ENCODE measurements around the gene PRPH. TPM values are rescaled to one million over a fixed set of nuclear protein-coding genes. Genes with fewer than 3 reads are reported as not detected.
A peak's percentile ranks its signal among the peaks of the same experiment; 100 is the strongest.
"Not testable (repeated sequence)": the region's sequence is repeated elsewhere in the genome, so short reads cannot be mapped to it uniquely, and the experiment has no call there.

PRPH gene
- total RNA-seq, 2 experiments from 2014 or later, result not detected

- intact Hi-C loops (cut with micrococcal nuclease), result no loop called here
- H3K9me3 Mint-ChIP-seq, result no peaks in the 10 kb centered on the region
- POLR2A ChIA-PET, result no interaction called here
- CTCF ChIA-PET, result interaction anchor here (1.5 to 4.8 kb wide), 2 partner anchors 10 to 36 kb away, joined by 11 to 15 read pairs; partner anchors contain the start of gene PRPH
- no peak for DNase-seq
- peaks cover 6% of the 10 kb centered on the region for H3K4me1 Mint-ChIP-seq (ENCODE audit: low read depth)
- no peaks in the 10 kb centered on the region for H3K36me3 Mint-ChIP-seq
- no peak overlapping the region for H3K27ac Mint-ChIP-seq
- H3K27me3 Mint-ChIP-seq, result peaks cover 30% of the 10 kb centered on the region
- no peak overlapping the region for H3K4me3 Mint-ChIP-seq
Observed at GRCh38 chr12:49305762-49306510, 11.0 kb downstream of the PRPH start.

DNA sequence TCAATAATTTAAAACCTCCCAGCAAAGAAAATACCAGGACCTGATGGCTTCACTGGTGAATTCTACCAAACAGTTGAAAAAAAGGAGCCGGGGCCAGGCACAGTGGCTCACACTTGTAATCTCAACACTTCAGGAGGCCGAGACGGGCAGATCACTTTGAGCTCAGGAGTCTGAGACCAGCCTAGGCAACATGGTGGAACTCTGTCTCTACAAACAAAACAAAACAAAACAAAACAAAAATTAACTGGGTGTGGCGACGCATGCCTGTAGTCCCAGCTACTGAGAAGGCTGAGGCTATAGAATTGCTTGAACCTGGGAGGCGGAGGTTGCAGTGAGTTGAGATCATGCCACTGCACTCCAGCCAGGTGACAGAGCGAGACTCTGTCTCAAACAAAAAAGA, 14.4 kb downstream of the PRPH start:
- H3K27me3 Mint-ChIP-seq, result peaks cover 22% of the 10 kb centered on the region
- ChIA-PET CTCF (interaction anchor here (1.5 to 1.7 kb wide), 2 partner anchors 20 to 22 kb away, joined by 3 to 4 read pairs; no protein-coding TSS in a partner anchor), POLR2A (no interaction called here)
- DNase-seq, result no peak
- H3K36me3 Mint-ChIP-seq, result no peaks in the 10 kb centered on the region
- H3K9me3 Mint-ChIP-seq, result no peaks in the 10 kb centered on the region
- intact Hi-C loops (cut with micrococcal nuclease), result no loop called here
- H3K4me3 Mint-ChIP-seq, result no peak overlapping the region
- no peak overlapping the region for H3K27ac Mint-ChIP-seq
- no peaks in the 10 kb centered on the region for H3K4me1 Mint-ChIP-seq (ENCODE audit: low read depth)

DNA sequence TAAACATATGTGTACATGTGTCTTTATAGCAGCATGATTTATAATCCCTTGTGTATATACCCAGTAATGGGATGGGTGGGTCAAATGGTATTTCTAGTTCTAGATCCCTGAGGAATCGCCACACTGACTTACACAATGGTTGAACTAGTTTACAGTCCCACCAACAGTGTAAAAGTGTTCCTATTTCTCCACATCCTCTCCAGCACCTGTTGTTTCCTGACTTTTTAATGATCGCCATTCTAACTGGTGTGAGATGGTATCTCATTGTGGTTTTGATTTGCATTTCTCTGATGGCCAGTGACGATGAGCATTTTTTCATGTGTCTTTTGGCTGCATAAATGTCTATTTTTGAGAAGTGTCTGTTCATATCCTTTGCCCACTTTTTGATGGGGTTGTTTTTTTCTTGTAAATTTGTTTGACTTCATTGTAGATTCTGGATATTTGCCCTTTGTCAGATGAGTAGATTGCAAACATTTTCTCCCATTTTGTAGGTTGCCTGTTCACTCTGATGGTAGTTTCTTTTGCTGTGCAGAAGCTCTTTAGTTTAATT, 15.6 kb downstream of the PRPH start:
- CTCF ChIA-PET; H3K4me1 Mint-ChIP-seq (ENCODE audit: low read depth); H3K9me3 Mint-ChIP-seq; intact Hi-C loops (cut with micrococcal nuclease); H3K4me3 Mint-ChIP-seq; DNase-seq; H3K27ac Mint-ChIP-seq; H3K36me3 Mint-ChIP-seq; POLR2A ChIA-PET: not testable (repeated sequence)
- peaks cover 20% of the 10 kb centered on the region for H3K27me3 Mint-ChIP-seq

DNA sequence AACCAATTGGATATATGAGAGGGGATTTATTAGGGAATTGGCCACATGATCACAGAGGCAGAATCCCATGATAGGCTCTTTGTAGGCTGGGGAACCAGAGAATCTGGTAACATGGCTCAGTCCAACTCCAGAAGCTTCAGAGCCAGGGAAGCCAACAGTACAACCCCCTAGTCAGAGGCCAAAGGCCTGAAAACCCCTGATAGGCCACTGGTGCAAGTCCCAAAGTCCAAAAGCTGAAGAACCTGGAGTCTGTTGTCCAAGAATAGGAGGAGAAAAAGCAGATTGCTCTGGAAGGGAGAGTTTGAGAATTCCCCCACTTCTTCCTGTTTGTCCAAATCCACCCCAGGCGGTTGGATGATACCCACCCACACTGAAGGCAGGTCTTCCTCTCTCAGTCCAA, 19.9 kb downstream of the PRPH start:
- Mint-ChIP-seq H3K27me3 (peaks cover 7% of the 10 kb centered on the region), H3K9me3 (no peaks in the 10 kb centered on the region), H3K4me1 (ENCODE audit: low read depth) (no peaks in the 10 kb centered on the region), H3K36me3 (no peaks in the 10 kb centered on the region), H3K27ac (no peak overlapping the region), H3K4me3 (no peak overlapping the region)
- ChIA-PET POLR2A (no interaction called here), CTCF (interaction anchor here (0.8 kb wide), 1 partner anchor 26 kb away, joined by 3 read pairs; no protein-coding TSS in a partner anchor)
- intact Hi-C loops (cut with micrococcal nuclease), result no loop called here
- DNase-seq, result no peak

DNA sequence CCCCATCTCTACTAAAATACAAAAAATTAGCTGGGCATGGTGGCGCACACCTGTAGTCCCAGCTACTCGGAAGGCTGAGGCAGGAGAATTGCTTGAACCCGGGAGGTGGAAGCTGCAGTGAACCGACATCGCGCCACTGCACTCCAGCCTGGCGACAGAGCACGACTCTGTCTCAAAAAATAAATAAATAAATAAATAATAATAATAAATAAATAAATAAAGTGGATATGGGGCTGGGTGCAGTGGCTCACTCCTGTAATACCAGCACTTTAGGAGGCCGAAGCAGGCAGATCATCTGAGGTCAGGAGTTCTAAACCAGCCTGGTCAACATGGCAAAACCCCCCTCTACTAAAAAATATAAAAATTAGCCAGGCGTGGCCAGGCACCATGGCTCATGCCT, 22.2 kb downstream of the PRPH start:
- H3K9me3 Mint-ChIP-seq; intact Hi-C loops (cut with micrococcal nuclease); H3K27me3 Mint-ChIP-seq; H3K4me3 Mint-ChIP-seq; POLR2A ChIA-PET; H3K36me3 Mint-ChIP-seq; DNase-seq; H3K4me1 Mint-ChIP-seq (ENCODE audit: low read depth); H3K27ac Mint-ChIP-seq: not testable (repeated sequence)
- CTCF ChIA-PET, result interaction anchor here (1.5 kb wide), 1 partner anchor 30 kb away, joined by 3 read pairs; no protein-coding TSS in a partner anchor

DNA sequence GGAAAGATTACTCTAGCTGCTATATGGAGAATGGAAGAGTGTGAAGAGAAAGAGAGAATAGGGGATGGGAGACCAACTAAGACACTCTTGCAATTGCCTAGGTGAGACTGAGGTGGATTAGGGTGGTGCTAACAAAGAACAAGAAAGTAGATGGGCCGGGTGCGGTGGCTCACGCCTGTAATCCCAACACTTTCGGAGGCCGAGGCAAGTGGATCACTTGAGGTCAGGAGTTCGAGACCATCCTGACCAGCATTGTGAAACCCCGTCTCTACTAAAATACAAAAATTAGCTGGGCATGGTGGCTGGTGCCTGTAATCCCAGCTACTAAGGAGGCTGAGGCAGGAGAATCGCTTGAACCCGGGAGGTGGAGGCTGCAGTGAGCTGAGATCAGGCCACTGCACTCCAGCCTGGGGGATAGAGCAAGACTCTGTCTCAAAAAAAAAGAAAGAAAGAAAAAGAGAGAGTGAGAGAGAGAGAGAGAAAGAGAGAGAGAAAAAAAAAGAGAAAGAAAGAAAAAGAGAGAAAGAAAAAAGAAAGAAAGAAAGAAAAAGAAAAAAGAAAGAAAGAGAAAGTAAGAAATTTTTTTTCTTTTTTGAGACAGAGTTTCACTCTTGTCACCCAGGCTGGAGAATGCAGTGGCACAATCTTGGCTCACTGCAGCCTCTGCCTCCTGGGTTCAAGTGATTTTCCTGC, 25.6 kb downstream of the PRPH start:
- H3K27me3 Mint-ChIP-seq; H3K36me3 Mint-ChIP-seq; H3K27ac Mint-ChIP-seq; H3K9me3 Mint-ChIP-seq; intact Hi-C loops (cut with micrococcal nuclease); DNase-seq; H3K4me3 Mint-ChIP-seq; POLR2A ChIA-PET: not testable (repeated sequence)
- H3K4me1 Mint-ChIP-seq (ENCODE audit: low read depth), result peaks cover 19% of the 10 kb centered on the region
- CTCF ChIA-PET, result interaction anchor here (3.6 kb wide), 1 partner anchor 12 kb away, joined by 21 read pairs; no protein-coding TSS in a partner anchor

- H3K27ac Mint-ChIP-seq, result peak overlapping the region; percentile 90
- H3K9me3 Mint-ChIP-seq, result no peaks in the 10 kb centered on the region
- H3K4me3 Mint-ChIP-seq, result peak overlapping the region; percentile 99
- peaks cover 19% of the 10 kb centered on the region for H3K4me1 Mint-ChIP-seq (ENCODE audit: low read depth)
- ChIA-PET POLR2A (interaction anchor here (1.0 to 2.7 kb wide), 8 partner anchors 9 to 192 kb away, joined by 3 to 12 read pairs (median 6); partner anchors contain the start of genes PRPH, SPATS2 and TUBA1B), CTCF (interaction anchor here (0.7 to 5.8 kb wide), 14 partner anchors 10 to 192 kb away, joined by 3 to 44 read pairs (median 5); partner anchors contain the start of genes DNAJC22, PRPH and SPATS2)
- DNase-seq, result no peak
- H3K27me3 Mint-ChIP-seq, result no peaks in the 10 kb centered on the region
- intact Hi-C loops (cut with micrococcal nuclease), result loop anchor here (1.0 to 2.0 kb wide), 3 partner anchors 20 to 192 kb away; no protein-coding TSS in a partner anchor
- H3K36me3 Mint-ChIP-seq, result peaks cover 9% of the 10 kb centered on the region
Observed at GRCh38 chr12:49322367-49322707, 27.4 kb downstream of the PRPH start.

DNA sequence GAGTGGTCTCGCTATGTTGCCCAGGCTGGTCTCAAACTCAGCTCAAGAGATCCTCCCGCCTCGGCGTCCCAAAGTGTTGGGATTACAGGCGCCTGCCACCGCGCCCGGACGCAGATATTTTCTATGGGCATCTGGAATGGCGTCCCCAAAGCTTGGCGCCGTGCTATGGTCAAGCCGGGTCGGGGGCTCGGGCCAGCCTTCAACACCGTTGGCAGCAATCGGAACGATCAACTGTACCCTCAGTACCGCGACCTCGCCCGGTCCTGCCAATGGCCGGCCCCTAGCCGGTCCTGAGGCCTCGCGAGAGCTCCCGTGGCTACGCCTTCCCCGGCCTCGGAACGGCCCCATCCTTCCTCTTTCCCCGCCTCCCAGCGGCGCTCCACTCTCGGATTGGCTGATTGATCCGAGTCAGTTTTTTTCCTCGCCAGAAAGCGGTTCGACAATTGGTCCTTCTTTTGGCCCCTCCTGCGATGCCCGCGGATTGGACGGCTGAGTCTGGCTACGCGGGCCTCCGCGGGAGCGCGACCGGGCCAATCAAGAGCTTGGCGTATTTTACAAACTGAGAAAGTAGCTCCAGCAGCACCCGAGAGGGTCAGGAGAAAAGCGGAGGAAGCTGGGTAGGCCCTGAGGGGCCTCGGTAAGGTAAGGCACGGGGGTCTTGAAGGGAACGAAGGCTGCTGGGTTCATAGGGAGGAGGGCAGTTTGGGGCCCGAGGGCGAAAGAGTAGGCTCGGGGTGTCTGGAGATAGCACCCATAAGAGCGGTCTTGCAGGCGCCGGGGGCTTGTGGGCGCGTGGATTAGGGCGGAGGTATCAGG, 28.0 kb downstream of the PRPH start, which contains the start of gene TROAP:
TROAP (plus strand) TSS at position 548 of the 816 bp plus-strand sequence. CDS start 354 bp downstream, outside the sequence.
- intact Hi-C loops (cut with micrococcal nuclease), result loop anchor here (1.0 to 2.0 kb wide), 4 partner anchors 20 to 193 kb away; partner anchors contain the start of gene TUBA1A
- H3K4me3 Mint-ChIP-seq, result peak within 1 kb of the TSS; percentile 99
- no peaks in the 10 kb centered on the region for H3K9me3 Mint-ChIP-seq
- peaks cover 19% of the 10 kb centered on the region for H3K4me1 Mint-ChIP-seq (ENCODE audit: low read depth)
- peak within 1 kb of the TSS; percentile 90 for H3K27ac Mint-ChIP-seq
- H3K27me3 Mint-ChIP-seq, result no peaks in the 10 kb centered on the region
- H3K36me3 Mint-ChIP-seq, result peaks cover 12% of the 10 kb centered on the region
- ChIA-PET CTCF (interaction anchor here (0.7 to 5.8 kb wide), 15 partner anchors 9 to 191 kb away, joined by 3 to 44 read pairs (median 6); partner anchors contain the start of genes DNAJC22, PRPH and SPATS2), POLR2A (interaction anchor here (0.8 to 2.7 kb wide), 10 partner anchors 9 to 193 kb away, joined by 3 to 12 read pairs (median 6); partner anchors contain the start of genes PRPH, SPATS2 and TUBA1B)
- peak; percentile 99 for DNase-seq

DNA sequence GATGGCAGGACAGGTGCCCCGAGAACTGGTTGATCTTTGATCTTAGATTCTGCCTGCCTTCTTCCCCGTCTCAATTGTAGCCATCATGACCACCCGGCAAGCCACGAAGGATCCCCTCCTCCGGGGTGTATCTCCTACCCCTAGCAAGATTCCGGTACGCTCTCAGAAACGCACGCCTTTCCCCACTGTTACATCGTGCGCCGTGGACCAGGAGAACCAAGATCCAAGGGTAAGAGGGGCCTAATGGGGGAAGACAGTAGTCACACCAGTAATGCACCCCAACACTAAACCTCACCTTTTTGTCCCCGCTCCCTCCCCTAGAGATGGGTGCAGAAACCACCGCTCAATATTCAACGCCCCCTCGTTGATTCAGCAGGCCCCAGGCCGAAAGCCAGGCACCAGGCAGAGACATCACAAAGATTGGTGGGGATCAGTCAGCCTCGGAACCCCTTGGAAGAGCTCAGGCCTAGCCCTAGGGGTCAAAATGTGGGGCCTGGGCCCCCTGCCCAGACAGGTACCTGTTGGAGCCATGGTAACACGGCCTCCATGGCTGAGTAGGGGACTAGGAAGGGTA, 28.7 kb downstream of the PRPH start:
- no peak for DNase-seq
- peaks cover 19% of the 10 kb centered on the region for H3K4me1 Mint-ChIP-seq (ENCODE audit: low read depth)
- intact Hi-C loops (cut with micrococcal nuclease), result loop anchor here (1.0 to 2.0 kb wide), 2 partner anchors 19 to 134 kb away; partner anchors contain the start of gene TUBA1A
- peak overlapping the region; percentile 99 for H3K4me3 Mint-ChIP-seq
- peaks cover 13% of the 10 kb centered on the region for H3K36me3 Mint-ChIP-seq
- peak overlapping the region; percentile 90 for H3K27ac Mint-ChIP-seq
- H3K27me3 Mint-ChIP-seq, result no peaks in the 10 kb centered on the region
- ChIA-PET POLR2A (interaction anchor here (0.8 to 2.7 kb wide), 7 partner anchors 8 to 192 kb away, joined by 3 to 12 read pairs (median 7); partner anchors contain the start of genes PRPH, SPATS2 and TUBA1B), CTCF (interaction anchor here (0.9 to 5.8 kb wide), 10 partner anchors 9 to 35 kb away, joined by 3 to 44 read pairs (median 8); partner anchors contain the start of genes DNAJC22 and PRPH)
- H3K9me3 Mint-ChIP-seq, result no peaks in the 10 kb centered on the region

DNA sequence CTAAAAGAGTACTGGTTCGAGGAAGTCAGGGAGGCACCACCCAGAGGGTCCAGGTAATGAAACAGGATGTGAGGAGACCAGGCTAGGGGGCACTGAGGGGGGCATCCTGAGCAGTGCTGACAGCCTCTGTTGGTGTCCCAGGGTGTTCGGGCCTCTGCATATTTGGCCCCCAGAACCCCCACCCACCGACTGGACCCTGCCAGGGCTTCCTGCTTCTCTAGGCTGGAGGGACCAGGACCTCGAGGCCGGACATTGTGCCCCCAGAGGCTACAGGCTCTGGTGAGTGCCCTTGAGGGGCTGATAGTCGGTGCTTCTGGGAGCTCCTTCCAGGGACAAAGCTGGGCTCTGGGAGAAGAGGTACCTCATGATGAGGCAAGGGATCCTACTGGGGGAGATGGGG, 30.7 kb downstream of the PRPH start:
- no peak overlapping the region for H3K4me3 Mint-ChIP-seq
- H3K27me3 Mint-ChIP-seq, result no peaks in the 10 kb centered on the region
- H3K9me3 Mint-ChIP-seq, result no peaks in the 10 kb centered on the region
- peaks cover 19% of the 10 kb centered on the region for H3K4me1 Mint-ChIP-seq (ENCODE audit: low read depth)
- POLR2A ChIA-PET, result interaction anchor here (1.1 kb wide), 1 partner anchor 30 kb away, joined by 3 read pairs; the partner anchor contains the start of gene PRPH
- CTCF ChIA-PET, result interaction anchor here (5.8 kb wide), 1 partner anchor 17 kb away, joined by 44 read pairs; no protein-coding TSS in a partner anchor
- intact Hi-C loops (cut with micrococcal nuclease), result no loop called here
- peaks cover 17% of the 10 kb centered on the region for H3K36me3 Mint-ChIP-seq
- no peak for DNase-seq
- H3K27ac Mint-ChIP-seq, result no peak overlapping the region

DNA sequence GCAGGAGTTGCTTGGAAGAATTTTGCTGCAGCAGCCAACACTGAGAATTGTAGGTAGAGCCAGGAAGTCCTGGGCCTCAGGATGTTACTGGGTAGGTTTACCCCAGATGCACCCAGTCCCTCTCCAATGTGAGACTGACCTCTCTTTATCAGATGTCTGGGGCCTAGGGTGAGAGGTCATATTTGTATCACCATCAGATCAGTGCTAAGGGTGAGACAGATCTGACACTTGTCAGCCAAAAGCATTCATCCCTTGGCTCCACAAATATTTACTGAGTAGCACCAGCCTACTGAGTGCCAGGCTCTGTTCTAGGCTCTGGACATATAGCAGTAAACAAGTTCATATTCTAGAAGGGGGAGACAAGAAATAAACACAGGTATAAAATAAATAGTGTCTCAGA, 32.4 kb downstream of the PRPH start:
- Mint-ChIP-seq H3K27me3 (peaks cover 7% of the 10 kb centered on the region), H3K27ac (no peak overlapping the region), H3K4me3 (no peak overlapping the region), H3K4me1 (ENCODE audit: low read depth) (peaks cover 9% of the 10 kb centered on the region), H3K9me3 (no peaks in the 10 kb centered on the region), H3K36me3 (peaks cover 24% of the 10 kb centered on the region)
- DNase-seq, result no peak
- ChIA-PET CTCF (no interaction called here), POLR2A (no interaction called here)
- intact Hi-C loops (cut with micrococcal nuclease), result no loop called here
